LNCAP (cell line): ENCODE data around the gene KCNK5.

Source experiments
- CTCF ChIP-seq: fragments of 450-650 bp; IDR thresholded peaks from 2 replicates; pipeline ENCODE4 v1.5.1; 2017; ENCODE audit warnings: mild to moderate bottlenecking

The KCNK5 gene

GRCh38 chr6:39167866-39168625 lies 61.2 kb downstream of the KCNK5 start:
- TF ChIP-seq CTCF, result no peak

GRCh38 chr6:39167321-39167720 lies 62.0 kb downstream of the KCNK5 start:
- TF ChIP-seq CTCF, result no peak

- no peak for TF ChIP-seq CTCF
Measured at GRCh38 chr6:39166912-39167290, 62.4 kb downstream of the KCNK5 start.

- TF ChIP-seq CTCF, result peak; percentile 84
Measured at GRCh38 chr6:39166189-39166911, 62.9 kb downstream of the KCNK5 start.

- no peak for TF ChIP-seq CTCF
Measured at GRCh38 chr6:39157511-39157910, 71.8 kb downstream of the KCNK5 start.

- TF ChIP-seq CTCF, result no peak
Measured at GRCh38 chr6:39156801-39157200, 72.5 kb downstream of the KCNK5 start.

GRCh38 chr6:39154705-39155104 lies 74.6 kb downstream of the KCNK5 start:
- TF ChIP-seq CTCF, result no peak
